T-helper 9 cell (primary cell): ENCODE measurements around the gene LPCAT2.

ENCODE experiments used
- DNase-seq: peaks from one replicate; pipeline ENCODE4 v3.0.0-alpha.2; 2020
- total RNA-seq, 2 donors: gene quantifications; one replicate each; lab custom pipeline; 2026; lab: John Stamatoyannopoulos, UW

Gene LPCAT2
- total RNA-seq: 0 reads per million in 2 donors

- no peak for DNase-seq
Observed at GRCh38 chr16:55508941-55509931, at the start of gene LPCAT2. Gene LPCAT2 (plus strand): TSS chr16:55509072. CDS start chr16:55509182, 110 bp downstream.

DNA sequence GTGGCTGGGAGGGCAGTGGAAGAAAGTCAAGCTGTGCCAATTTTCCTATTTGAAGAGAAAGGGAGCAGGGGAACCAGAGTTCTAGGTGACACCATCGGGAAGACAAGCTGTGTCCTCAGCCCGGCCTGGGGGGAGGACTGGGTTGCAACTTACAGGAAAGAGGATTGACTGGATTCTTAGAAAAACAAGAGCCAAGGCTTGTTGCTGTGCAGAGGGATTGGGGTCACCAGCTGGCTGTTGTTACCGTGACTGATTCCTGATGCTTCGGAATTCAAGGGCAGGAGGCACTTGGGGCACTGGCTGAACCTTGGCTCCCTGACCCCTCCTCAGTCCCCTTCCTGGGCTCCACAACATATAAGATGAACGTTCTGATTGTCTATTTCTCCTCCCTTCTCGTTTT lies 46.6 kb upstream of the LPCAT2 start:
- DNase-seq: no peak

GRCh38 chr16:55464375-55464774 lies 44.5 kb upstream of the LPCAT2 start:
- DNase-seq: no peak

DNA sequence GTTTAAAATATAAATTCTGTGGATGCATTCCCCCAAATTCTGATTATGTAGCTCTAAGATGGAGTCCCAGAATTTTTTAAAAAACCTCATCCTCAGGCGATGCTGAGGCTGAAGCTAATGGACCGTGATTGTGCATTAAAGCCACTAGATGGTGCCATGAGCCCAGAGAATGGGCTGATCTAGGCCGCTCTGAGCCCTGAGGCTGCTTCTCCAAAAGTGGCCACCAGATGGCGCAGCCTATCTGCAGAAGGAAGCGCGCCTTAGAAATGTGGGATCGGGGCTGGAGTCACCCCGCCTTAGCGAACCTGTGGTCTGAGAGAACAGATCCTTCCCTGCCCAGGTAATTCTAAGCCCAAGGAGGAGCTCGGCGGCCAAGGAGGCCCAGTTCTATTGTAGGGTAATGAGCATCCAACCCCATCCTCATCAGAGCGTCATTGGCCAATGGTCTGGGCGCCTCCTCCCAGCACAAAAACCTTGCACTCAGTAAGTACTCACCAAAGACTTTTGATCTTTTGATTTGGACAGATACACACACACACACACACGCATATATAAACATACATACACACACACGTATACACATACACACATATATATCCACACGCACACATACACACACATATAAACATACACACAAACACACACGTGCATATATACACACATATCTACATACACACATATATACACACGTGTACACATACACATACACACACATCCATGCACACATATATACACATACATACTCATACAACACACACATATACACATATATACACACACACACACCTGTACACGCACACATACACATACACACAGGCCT lies 43.6 kb upstream of the LPCAT2 start:
- DNase-seq: peak; percentile 81

GRCh38 chr16:55466209-55466608 lies 42.7 kb upstream of the LPCAT2 start:
- DNase-seq: no peak

- no peak for DNase-seq
Observed at GRCh38 chr16:55467898-55468297, 41.0 kb upstream of the LPCAT2 start.

GRCh38 chr16:55468352-55468990 lies 40.4 kb upstream of the LPCAT2 start:
- no peak for DNase-seq

DNA sequence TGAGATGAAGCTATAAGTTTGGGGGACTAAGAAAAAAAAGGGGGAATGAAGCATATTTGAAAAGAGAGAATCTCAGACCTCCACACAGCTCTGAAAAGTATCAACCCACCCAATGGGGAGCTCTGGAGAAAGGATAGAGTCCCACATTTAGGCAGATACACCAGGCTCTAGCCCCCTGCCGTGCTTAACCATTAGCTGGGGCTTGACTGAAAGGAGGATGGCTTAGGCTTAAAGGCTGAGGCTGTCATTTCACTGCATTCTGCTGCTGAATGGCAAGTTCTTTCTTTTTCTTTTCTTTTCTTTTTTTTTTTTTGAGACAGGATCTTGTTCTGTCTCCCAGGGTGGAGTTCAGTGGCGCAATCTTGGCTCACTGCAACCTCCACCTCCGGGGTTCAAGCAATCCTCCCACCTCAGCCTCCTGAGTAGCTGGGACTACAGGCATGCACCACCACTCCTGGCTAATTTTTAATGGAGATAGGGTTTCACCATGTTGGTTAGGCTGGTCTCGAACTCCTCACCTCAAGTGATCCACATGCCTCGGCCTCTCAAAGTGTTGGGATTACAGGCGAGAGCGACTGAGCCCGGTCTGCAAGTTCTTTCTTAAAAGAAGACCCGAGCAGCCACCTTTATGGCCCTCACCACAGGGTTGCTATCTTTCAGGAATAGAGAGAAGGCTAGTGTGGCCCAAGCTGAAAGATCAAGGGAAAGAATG lies 38.9 kb upstream of the LPCAT2 start:
- DNase-seq: no peak

- DNase-seq: no peak
Observed at GRCh38 chr16:55470533-55471371, 38.1 kb upstream of the LPCAT2 start.

DNA sequence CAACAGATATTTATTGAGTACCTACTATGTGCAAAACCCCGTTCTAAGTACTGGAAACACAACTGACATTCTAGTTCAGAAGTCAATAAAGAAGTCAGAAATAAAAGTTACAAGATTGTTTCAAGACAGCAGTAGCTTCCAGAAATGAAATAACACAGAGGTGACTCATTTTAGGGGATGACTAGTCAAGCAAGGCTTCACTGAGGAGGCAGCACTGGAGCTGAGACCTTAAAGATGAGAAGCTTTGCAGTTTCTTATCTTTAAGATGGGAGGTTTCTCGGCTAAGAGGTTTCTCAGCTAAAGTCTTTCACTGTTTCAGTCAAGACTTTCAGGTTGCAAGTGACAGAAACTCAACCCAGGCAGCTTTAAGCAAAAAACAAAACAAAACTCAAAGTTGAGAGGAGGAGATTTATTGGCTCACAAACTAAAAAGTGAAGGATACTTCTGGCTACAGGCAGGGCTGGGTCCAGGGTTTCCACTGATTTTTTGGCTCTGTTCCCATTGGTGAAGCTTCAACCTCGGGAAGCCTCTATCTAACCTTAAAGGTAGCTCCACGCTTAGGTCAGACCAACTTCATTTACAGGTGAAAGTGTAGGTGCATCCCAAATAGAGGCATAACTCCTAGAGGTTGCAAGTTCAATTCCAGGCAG lies 37.3 kb upstream of the LPCAT2 start:
- DNase-seq: no peak

GRCh38 chr16:55473587-55473986 lies 35.3 kb upstream of the LPCAT2 start:
- no peak for DNase-seq

- DNase-seq: no peak
Observed at GRCh38 chr16:55474821-55475220, 34.1 kb upstream of the LPCAT2 start.

DNA sequence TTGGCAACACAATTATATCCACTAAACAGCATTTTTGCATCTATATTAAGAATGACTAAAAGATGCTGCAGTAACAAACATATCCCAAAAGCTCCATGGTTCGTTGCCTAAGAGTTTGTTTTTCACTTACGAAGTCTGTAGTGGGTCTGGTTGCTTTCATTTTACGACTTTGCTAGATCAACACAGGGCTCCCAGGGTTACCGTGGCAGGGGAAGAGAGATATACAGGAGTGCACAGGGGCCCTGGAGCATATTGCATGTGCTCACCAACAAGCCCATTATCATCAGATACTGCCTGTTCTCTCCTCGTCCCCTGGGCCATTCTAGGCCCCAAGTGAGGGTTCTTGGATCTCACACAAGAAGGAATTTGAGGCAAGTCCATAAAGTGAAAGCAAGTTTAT lies 33.0 kb upstream of the LPCAT2 start:
- no peak for DNase-seq

DNA sequence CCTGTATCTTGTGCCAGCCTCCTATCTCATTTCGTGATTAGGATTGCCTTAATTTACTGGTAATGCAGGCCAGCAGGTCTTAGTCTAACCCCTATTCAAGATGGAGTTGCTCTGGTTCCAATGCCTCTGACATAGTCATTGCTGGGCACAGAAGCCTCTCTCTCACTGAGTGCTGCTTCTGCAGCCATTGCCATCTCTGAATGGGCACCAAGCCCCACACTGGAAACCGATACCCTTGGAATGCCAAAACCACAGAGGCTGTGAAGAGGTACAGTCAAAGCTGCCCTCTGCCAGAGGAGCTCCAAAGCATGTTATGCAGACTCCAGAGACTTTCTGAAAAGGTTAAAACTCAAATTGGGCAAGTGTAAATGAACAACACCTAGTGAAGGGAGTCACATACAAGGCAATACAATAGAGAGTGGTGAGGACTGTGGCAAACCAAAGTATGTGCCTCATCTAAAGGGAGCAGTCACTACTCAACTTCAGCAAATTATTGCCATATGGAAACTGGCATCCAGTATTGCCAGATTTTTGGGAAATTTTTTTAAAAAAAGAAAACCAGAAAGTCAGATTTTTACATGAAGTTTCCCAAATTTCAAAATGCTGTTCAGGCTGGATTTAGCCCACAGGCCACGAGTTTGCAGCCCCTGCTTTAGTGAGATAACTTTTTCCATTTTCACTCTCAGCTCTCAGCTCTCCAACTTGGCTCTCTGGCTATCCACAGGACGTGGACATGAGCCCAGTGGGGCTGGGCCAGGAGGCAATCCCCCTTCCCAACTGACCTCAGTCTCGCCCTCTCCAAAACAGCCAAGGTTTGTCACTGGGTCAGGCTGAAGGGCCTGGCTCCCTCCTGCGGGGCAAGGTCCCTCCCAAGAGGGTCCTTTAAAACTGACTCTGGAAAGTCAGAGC lies 32.0 kb upstream of the LPCAT2 start:
- no peak for DNase-seq

DNA sequence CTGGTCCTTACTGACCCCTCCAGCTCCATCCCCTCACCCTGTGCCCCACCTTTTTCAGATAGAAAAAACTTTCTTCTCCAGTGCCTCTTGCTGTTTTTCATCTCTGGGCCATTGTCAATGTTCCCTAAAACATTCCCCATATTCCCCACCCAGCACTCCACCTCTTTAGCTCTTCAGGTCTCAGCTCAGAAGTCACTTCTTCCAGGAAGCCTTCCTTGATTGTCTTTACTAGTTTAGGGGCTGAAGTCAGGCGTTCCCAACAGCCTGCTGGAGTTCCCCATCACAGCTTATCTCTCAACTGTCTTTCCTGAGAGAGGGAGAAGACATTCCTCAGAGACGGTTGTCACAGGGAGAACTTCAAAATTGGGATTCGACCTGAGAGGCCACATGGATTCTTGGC lies 31.1 kb upstream of the LPCAT2 start:
- no peak for DNase-seq

- no peak for DNase-seq
Observed at GRCh38 chr16:55478827-55479429, 29.9 kb upstream of the LPCAT2 start, which contains the start of gene MMP2. Gene MMP2 (plus strand): TSS chr16:55479198. CDS start chr16:55479480, 282 bp downstream.

- DNase-seq: no peak
Observed at GRCh38 chr16:55479430-55480140, 29.3 kb upstream of the LPCAT2 start.

DNA sequence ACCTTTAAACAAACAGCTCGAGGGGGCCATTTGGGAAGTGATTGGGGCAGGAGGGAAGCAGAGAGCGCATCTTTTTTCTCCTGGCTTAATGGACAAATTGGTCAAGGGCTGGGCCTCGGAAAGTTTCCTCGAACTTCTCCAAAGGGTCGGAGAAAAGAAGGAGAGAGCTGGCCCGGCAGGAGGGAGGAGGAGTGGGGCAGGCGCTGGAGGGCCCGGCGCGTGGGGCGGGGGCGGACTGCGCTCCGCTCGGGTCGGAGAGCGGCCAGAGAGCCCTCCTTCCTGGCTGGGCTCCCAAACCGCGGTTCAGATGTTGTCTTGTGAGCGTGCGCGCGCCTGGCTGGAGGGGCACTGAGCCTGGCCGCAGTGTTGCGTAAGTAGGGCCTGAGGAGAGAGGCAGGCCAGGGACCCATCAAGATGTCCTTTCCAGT lies 28.6 kb upstream of the LPCAT2 start:
- no peak for DNase-seq
